ENCODE measurements around the gene ACTR3. TPM values are rescaled to one million over a fixed set of nuclear protein-coding genes. Genes with fewer than 3 reads are reported as not detected.

The ACTR3 gene
- total and polyA plus RNA-seq, 10 of the 15 experiments (the other 5 are each of a cell fraction or from before 2014, with no cell fraction given) = 79.1 to 616 (median 471) TPM

DNA sequence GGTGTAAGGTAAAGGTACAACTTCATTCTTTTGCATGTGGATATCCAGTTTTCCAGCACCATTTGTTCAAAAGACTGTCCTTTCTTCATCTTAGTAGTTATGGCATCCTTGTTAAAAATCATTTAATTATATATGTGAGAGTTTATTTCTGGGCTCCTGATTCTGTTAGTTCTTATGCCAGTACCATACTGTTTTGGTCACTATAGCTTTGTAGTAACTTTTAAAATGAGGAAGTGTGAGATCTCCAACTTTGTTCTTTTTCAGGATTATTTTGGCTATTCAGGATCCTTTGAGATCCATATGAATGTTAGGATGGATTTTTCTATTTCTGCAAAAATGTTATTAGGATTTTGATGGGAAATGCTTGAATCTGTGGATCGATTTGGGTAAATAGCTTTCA lies 16.8 kb downstream of the ACTR3 start:
- FAIRE-seq (no peak), ATAC-seq (no peak), DNase-seq (ENCODE audit: low read depth, low spot score) (no peak)
- H3K27me3 ChIP-seq (replicated peaks in 1 of 2; ENCODE audit: control insufficient read depth in 2 of 2, insufficient read depth in 2 of 2, low read length in 1 of 2) = no peaks in the 10 kb centered on the region
- in situ Hi-C loops (cut with MboI) = no loop called here
- SMC1A ChIA-PET (ENCODE audit: uncharacterized antibody, unreplicated experiment) = interaction anchor here (0.7 to 14.2 kb wide), 5 partner anchors 10 to 41 kb away, joined by 3 to 189 read pairs (median 3); partner anchors contain the start of gene ACTR3
- no peak overlapping the region for H3K4me2 ChIP-seq (ENCODE audit: control insufficient read depth, insufficient read depth)
- H3K9me3 ChIP-seq (replicated peaks; ENCODE audit: control insufficient read depth, insufficient read depth, low read length) = peaks cover 11% of the 10 kb centered on the region
- H3K36me3 ChIP-seq (ENCODE audit: control insufficient read depth in 2 of 2, insufficient read depth in 2 of 2, low read length in 1 of 2) = peaks cover 0 to 10% of the 10 kb centered on the region in 2 experiments; a peak in 2 of 4 replicates
- no peak overlapping the region for H3K27ac ChIP-seq (ENCODE audit: control insufficient read depth, insufficient read depth)
- POLR2A ChIA-PET = interaction anchor here (8.2 kb wide), 1 partner anchor 12 kb away, joined by 80 read pairs; no protein-coding TSS in a partner anchor
- RAD21 ChIA-PET (ENCODE audit: unreplicated experiment) = interaction anchor here (0.8 to 2.2 kb wide), 4 partner anchors 8 to 19 kb away, joined by 3 to 8 read pairs (median 3); no protein-coding TSS in a partner anchor
- TF ChIP-seq KAT2A (conservative IDR thresholded peaks at IDR 0.05; ENCODE audit: control insufficient read depth, low read depth, low read length) = no peak
- TF ChIP-seq MEF2B (IDR thresholded peaks at IDR 0.05; ENCODE audit: partially characterized antibody, poor library complexity, severe bottlenecking) = no peak
- TF ChIP-seq CBX5 (IDR thresholded peaks at IDR 0.05; ENCODE audit: low read depth) = 0 out of 2 replicates have a peak, but pooled peaks have one; percentile 55
- TF ChIP-seq SPI1 (IDR thresholded peaks at IDR 0.05; ENCODE audit: borderline replicate concordance, insufficient read depth, low read depth, low read length) = peak; percentile 8; the same call in 1 of the 2 replicates
- 0 out of 2 replicates have a peak, but pooled peaks have one; percentile 41 for TF ChIP-seq ZNF217 (IDR thresholded peaks at IDR 0.05)
- no peak overlapping the region for H3K9ac ChIP-seq (ENCODE audit: control insufficient read depth, insufficient read depth, low read length)
- CTCF ChIA-PET = interaction anchor here (0.6 to 6.2 kb wide), 2 partner anchors 11 to 26 kb away, joined by 3 to 59 read pairs; no protein-coding TSS in a partner anchor
- H3K79me2 ChIP-seq (ENCODE audit: control insufficient read depth, insufficient read depth, low read length) = peaks cover 100% of the 10 kb centered on the region
- H3K4me3 ChIP-seq = no peak overlapping the region
- TSS peak; percentile 2 for BruUV-seq (replicated peaks)
- WGBS (ENCODE audit: insufficient coverage, insufficient replicate concordance, low lambda C conversion rate, missing lambda C conversion rate) = 60% methylated on average over 1 of the region's 1 CpG
- peaks cover 5% of the 10 kb centered on the region; the same call in 1 of the 2 replicates for H4K20me1 ChIP-seq (ENCODE audit: control insufficient read depth, insufficient read depth)
- no peak overlapping the region for H2AFZ ChIP-seq (ENCODE audit: control insufficient read depth, low read depth, low read length)
- peaks cover 11% of the 10 kb centered on the region for H3K4me1 ChIP-seq (ENCODE audit: control insufficient read depth, insufficient read depth, low read length)
- intact Hi-C loops (cut with micrococcal nuclease; ENCODE audit: unreplicated experiment) = no loop called here

DNA sequence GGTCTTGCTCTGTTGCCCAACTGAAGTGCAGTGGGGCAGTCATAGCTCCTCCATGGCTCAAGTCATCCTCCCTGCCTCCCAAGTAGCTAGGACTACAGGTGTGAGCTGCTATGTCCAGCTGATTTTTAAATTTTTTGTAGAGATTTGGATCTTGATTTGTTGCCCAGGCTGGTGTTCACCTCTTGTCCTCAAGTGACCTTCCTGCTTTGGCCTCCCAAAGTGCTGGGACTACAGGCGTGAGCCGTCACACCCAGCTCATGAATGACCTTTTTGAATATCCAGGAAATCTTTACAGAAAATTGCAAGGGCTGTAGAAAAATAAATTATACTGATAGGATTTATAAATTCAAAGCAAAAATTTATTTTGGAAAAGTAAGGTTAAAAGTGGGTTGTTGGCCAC lies 17.4 kb downstream of the ACTR3 start:
- intact Hi-C loops (cut with micrococcal nuclease; ENCODE audit: unreplicated experiment) = no loop called here
- ChIA-PET RAD21 (ENCODE audit: unreplicated experiment) (interaction anchor here (0.8 to 2.2 kb wide), 4 partner anchors 9 to 19 kb away, joined by 3 to 8 read pairs (median 3); no protein-coding TSS in a partner anchor), SMC1A (ENCODE audit: uncharacterized antibody, unreplicated experiment) (interaction anchor here (0.7 to 14.2 kb wide), 5 partner anchors 9 to 42 kb away, joined by 3 to 189 read pairs (median 3); partner anchors contain the start of gene ACTR3), POLR2A (interaction anchor here (8.2 kb wide), 1 partner anchor 13 kb away, joined by 80 read pairs; no protein-coding TSS in a partner anchor), CTCF (interaction anchor here (0.6 to 6.2 kb wide), 3 partner anchors 11 to 26 kb away, joined by 3 to 59 read pairs (median 3); no protein-coding TSS in a partner anchor)
- no peak overlapping the region for H2AFZ ChIP-seq (ENCODE audit: control insufficient read depth, low read depth, low read length)
- H3K4me1 ChIP-seq (ENCODE audit: control insufficient read depth, insufficient read depth, low read length) = peaks cover 11% of the 10 kb centered on the region
- H3K27ac ChIP-seq (ENCODE audit: control insufficient read depth, insufficient read depth) = no peak overlapping the region
- no peaks in the 10 kb centered on the region for H3K27me3 ChIP-seq (replicated peaks in 1 of 2; ENCODE audit: control insufficient read depth in 2 of 2, insufficient read depth in 2 of 2, low read length in 1 of 2)
- no peak for ATAC-seq
- TF ChIP-seq POLR2A (IDR thresholded peaks at IDR 0.05; ENCODE audit: low read depth, low read length) (no peak), NR2C1 (IDR thresholded peaks at IDR 0.05) (no peak), MEF2A (IDR thresholded peaks at IDR 0.05; ENCODE audit: insufficient read depth, low read depth, low read length) (no peak)
- TF ChIP-seq, protein P1, sequence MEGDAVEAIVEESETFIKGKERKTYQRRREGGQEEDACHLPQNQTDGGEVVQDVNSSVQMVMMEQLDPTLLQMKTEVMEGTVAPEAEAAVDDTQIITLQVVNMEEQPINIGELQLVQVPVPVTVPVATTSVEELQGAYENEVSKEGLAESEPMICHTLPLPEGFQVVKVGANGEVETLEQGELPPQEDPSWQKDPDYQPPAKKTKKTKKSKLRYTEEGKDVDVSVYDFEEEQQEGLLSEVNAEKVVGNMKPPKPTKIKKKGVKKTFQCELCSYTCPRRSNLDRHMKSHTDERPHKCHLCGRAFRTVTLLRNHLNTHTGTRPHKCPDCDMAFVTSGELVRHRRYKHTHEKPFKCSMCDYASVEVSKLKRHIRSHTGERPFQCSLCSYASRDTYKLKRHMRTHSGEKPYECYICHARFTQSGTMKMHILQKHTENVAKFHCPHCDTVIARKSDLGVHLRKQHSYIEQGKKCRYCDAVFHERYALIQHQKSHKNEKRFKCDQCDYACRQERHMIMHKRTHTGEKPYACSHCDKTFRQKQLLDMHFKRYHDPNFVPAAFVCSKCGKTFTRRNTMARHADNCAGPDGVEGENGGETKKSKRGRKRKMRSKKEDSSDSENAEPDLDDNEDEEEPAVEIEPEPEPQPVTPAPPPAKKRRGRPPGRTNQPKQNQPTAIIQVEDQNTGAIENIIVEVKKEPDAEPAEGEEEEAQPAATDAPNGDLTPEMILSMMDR (IDR thresholded peaks at IDR 0.05 in 2 of 3, conservative IDR thresholded peaks at IDR 0.05 in 1 of 3; ENCODE audit: control insufficient read depth in 2 of 3, extremely low read depth in 1 of 3, insufficient read depth in 1 of 3, low read depth in 3 of 3, low read length in 3 of 3) = no peak
- TF ChIP-seq, protein P2, sequence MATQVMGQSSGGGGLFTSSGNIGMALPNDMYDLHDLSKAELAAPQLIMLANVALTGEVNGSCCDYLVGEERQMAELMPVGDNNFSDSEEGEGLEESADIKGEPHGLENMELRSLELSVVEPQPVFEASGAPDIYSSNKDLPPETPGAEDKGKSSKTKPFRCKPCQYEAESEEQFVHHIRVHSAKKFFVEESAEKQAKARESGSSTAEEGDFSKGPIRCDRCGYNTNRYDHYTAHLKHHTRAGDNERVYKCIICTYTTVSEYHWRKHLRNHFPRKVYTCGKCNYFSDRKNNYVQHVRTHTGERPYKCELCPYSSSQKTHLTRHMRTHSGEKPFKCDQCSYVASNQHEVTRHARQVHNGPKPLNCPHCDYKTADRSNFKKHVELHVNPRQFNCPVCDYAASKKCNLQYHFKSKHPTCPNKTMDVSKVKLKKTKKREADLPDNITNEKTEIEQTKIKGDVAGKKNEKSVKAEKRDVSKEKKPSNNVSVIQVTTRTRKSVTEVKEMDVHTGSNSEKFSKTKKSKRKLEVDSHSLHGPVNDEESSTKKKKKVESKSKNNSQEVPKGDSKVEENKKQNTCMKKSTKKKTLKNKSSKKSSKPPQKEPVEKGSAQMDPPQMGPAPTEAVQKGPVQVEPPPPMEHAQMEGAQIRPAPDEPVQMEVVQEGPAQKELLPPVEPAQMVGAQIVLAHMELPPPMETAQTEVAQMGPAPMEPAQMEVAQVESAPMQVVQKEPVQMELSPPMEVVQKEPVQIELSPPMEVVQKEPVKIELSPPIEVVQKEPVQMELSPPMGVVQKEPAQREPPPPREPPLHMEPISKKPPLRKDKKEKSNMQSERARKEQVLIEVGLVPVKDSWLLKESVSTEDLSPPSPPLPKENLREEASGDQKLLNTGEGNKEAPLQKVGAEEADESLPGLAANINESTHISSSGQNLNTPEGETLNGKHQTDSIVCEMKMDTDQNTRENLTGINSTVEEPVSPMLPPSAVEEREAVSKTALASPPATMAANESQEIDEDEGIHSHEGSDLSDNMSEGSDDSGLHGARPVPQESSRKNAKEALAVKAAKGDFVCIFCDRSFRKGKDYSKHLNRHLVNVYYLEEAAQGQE (IDR thresholded peaks at IDR 0.05; ENCODE audit: low read depth, low read length) = no peak
- peaks cover 11% of the 10 kb centered on the region for H3K9me3 ChIP-seq (replicated peaks; ENCODE audit: control insufficient read depth, insufficient read depth, low read length)
- no TSS peak for BruUV-seq (replicated peaks)
- in situ Hi-C loops (cut with MboI) = no loop called here
- no peak overlapping the region for H3K4me2 ChIP-seq (ENCODE audit: control insufficient read depth, insufficient read depth)
- 97% methylated on average over 2 of the region's 2 CpGs for WGBS (ENCODE audit: insufficient coverage, insufficient replicate concordance, low lambda C conversion rate, missing lambda C conversion rate)
- peaks cover 5% of the 10 kb centered on the region; the same call in 1 of the 2 replicates for H4K20me1 ChIP-seq (ENCODE audit: control insufficient read depth, insufficient read depth)
- peaks cover 0 to 14% of the 10 kb centered on the region in 2 experiments; a peak in 2 of 4 replicates for H3K36me3 ChIP-seq (ENCODE audit: control insufficient read depth in 2 of 2, insufficient read depth in 2 of 2, low read length in 1 of 2)
- DNase-seq (ENCODE audit: low read depth, low spot score) = no peak
- no peak overlapping the region for H3K4me3 ChIP-seq
- no peak for FAIRE-seq
- peaks cover 100% of the 10 kb centered on the region for H3K79me2 ChIP-seq (ENCODE audit: control insufficient read depth, insufficient read depth, low read length)
- no peak overlapping the region for H3K9ac ChIP-seq (ENCODE audit: control insufficient read depth, insufficient read depth, low read length)
